GM04503 (cell line): ENCODE measurements around the gene MICB.
"Not testable (repeated sequence)": the region's sequence is repeated elsewhere in the genome, so short reads cannot be mapped to it uniquely, and the experiment has no call there.

Experiments
- DNase-seq: peaks from one replicate; pipeline ENCODE4 v3.0.0-alpha.2; 2012; ENCODE audit warnings: low read depth

MICB gene

DNA sequence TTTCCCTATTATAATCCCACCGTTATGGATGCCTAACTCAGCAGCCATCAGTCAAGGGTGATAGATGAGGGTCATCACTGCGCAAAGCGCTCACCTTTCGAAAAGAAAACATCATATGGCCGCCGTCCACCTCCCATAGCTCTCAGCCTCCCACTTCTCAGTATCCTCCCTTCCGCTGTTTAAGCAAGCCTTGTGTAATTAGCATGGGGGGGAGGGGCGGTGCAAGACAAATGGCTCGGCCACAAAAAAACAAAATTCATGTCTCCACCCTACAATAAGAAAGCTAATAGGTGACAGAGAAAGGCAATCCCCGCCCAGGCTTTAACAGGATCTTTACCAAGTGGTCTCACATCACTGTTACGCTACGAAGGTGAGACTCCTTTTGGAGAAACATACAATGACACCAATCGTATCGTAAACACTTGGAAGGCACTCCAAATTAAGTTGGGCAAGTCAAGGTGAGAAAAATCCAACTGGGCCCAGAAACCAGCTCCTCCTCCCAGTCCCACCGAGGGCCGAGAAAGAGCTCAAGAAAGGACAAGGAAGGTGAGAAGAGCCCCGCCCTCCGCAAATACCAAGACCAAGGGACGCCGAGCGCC is 43.2 kb downstream of the MICB start:
- DNase-seq = no peak

DNA sequence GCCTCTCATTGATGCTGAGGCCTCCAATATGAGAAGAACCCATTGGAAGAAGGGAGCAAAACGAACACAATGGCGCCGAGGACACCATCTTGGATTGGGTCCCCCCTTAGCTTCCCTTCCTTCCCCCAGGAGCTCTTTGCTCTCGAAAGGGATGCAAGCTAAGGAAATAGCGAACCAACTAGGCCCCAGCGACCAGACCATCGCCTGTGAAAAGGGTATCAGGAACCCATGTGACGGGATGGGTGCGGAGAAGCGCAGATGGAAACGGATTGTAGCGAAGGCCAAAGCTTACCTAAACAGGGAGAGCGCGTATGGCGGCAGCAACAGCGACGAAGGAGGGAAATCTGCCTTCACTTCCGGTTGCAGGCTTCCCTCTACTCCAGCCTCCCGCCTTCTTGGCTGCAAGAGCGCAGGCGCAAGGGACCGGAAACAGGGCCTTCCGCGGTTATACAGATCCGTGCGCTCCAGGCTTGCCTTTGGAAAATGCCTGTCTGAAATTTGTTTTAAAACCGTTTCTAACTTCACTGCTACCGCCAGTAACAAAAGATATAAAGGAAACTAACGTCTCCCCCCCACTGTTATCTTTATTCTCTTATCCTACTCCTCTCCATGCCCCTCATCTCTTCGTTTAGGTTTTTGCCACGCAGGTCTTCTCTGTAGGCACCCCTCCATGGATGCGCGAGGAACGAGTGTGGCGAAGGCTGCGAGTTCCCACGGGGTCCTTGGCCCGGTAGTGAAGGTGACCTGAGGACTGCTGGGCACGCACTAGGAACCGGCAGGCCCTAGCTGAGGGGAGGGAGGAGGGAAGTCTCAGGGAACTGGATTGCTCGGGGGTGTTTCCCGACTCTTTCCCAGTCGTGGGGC is 43.9 kb downstream of the MICB start, which contains the start of gene DDX39B:
DDX39B (minus strand) TSS at position 346 of the 864 bp plus-strand sequence. CDS start 1,471 bp downstream, outside the sequence.
- peak; percentile 82 for DNase-seq

DNA sequence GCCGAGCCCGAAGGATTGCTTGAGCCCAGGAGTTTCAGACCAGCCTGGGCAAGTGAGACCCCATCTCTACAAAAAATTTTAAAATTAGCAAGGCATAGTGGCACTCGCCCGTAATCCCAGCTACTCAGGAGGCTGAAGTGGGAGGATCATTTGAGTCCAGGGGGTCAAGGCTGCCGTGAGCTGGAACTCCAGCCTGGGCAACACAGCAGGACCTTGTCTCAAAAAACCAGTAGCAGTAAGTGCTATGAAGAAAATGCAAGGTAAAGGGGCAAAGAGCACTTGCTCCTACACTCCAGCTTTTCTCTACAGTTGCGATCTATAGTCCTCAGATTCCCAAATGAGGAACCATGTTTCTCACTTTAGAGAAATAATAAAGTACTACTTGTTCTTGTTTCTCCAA is 45.7 kb downstream of the MICB start:
- no peak for DNase-seq

DNA sequence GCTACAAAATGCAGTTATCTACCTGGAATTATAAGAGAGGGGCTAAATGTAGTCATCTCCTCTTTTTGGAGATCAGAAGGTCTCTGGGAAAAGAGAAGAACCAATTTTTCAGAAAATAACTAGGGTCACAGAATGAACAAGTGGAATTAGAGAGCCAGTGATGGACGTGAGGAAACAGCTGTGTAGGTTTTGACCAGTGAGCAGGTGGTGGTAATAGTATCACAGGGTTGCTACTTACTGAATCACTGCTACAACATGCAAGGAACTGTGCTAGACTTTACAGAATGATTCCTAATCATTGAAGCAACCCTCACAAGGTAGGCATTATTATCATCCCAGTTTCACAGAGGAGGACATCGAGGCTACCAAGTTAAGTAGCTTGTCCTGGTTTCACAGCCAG is 46.7 kb downstream of the MICB start:
- DNase-seq = no peak

DNA sequence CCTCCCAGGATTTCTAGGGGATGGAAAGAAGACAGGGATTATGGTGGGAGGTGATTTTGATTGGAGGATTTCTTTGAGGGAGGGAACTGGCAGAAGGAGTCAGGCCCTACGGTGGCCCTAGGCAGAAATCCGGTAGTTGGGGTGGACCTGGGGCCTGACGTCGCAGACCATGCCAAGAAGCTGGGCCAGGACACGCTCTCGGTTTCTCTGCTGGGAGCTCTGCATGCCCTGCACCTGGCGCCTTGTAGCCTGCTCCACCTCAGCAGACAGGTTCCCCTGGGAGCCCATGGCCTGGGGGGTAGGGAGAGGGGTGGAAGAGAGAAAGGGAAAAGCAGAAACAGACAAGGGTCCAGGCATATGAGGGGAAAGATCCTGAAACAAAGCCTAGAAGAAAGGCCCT is 47.3 kb downstream of the MICB start:
- no peak for DNase-seq

DNA sequence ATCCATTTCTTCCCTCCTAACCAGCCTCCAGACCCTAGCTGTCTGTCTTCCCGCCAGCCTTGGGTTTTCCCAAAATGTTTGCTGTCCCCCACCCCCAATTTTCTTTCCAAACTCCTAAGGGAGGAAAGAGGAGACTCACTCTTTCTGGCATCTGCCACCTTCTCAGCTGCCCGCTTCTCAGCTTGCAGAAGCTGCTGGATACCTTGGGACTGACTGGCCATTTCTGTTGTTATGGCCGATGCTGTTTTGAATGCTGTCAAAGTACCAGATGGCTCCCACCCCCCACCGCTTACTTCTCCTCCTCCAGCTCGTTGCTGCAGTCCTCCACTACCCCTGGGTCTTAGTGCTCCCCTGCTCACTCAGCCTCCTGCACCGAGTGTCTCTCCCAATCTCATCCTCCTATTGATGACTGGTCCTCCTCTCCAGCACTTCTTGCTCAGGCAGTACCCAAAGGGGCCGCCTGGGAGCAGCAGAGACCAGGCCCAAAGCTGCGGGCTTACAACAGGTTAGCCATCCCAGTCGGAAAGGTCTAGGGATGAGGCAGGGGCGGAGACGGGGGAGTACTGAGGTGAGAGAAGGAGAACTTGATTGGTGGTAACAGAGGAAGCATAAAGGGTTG is 48.5 kb downstream of the MICB start, which contains the start of gene ATP6V1G2:
ATP6V1G2 (minus strand) TSS at position 270 of the 619 bp plus-strand sequence; CDS start at position 221, 49 bp downstream.
- DNase-seq = peak; percentile 56

DNA sequence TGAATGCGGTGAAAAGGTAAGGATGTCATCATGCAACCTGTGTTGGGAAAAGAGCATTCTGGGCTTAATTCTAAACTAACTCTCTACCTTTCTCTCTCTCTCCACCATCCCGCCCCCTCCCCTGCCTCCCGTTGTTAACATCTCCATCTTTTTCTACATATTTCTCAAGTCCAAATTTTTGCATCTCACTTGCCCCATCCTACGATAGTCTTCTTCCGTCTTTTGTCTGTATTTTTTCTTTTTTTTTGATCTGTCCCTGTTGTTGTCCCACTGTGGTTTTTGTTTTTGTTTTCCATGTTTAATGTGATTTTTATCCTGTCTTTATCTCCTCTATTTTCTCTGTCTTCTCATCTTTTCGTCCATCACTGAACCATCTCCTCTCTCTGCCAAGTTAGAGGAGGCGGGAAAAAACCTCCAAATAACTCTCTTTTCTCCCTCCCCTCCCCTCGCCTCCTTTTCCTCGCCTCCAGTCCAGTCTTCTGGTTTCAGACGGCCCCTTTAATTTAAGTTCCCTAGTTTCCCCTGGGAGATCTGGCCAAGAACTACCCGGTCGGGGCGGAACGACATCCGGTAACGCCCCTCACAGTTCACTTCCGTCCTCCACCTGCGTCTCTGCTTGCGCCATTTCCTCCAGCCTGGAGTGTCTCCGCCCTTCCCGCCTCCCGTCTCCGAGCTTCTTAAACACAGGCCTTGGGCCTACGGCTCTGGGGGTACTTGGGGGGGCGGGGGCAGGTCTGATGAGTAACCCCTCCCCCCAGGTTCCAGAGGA is 49.2 kb downstream of the MICB start, which contains the start of gene NFKBIL1:
NFKBIL1 (plus strand) TSS at position 651 of the 769 bp plus-strand sequence; CDS start at position 738, 87 bp downstream.
- peak; percentile 90 for DNase-seq

DNA sequence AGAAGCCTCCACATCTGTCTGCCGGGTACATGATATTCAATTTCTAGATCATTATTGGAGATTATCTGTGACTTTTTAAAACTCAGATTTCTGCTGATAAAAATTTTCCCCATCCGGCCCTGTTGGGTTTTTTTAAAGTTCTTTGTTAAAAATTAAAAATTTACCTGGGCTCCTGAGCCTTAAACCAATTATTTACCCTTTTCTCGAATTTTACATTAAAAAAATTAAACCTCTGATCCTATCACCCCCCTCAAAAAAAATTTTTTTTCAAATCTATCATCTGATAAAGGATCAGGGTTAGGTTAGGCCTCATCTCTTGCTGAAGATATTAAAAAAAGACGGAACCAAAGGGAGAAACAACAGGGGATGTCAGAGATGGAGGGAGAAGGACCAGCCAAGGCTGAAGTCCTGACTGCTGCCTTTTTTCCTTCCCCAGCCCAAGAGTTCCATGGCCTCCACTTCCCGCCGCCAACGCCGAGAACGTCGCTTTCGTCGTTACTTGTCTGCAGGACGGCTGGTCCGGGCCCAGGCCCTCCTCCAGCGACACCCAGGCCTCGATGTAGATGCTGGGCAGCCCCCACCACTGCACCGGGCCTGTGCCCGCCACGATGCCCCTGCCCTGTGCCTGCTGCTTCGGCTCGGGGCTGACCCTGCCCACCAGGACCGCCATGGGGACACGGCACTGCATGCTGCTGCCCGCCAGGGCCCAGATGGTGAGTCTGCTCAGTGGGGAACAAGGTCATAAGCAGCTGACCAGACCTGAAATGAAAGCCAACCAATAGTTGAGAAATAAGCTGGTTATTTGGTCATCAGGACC is 50.0 kb downstream of the MICB start:
- DNase-seq = no peak

DNA sequence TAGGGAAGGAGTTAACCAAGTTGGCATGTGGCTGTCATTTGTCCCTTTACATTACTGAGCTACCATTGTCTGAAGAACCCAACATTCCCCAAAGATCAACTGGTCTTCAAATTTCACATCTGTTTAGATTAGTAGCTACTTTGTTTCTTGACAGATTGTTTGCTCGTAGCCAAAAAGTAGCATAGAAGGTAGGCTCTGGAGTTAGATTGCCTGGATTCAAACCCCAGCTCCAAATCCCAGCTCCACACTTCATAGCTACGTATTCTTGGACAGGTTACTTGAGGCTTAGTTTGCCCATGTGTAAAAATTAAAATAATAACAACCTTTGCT is 50.6 kb downstream of the MICB start:
- DNase-seq = no peak

DNA sequence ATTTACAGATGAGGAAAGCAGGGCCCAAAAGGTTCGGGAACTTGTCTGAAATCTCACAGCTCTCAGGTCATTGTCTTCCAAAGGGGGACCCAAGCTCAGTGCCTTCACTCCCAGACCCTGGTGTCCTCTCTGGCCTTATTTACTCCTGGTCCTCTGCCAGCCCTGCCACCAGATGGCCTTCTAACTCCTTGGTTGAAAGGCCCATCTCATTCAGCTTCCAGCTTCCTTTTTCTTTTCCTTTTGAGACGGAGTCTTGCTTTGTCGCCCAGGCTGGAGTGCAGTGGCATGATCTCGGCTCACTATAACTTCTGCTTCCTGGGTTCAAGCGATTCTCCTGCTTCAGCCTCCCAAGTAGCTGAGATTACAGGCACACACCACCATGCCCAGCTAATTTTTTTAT is 53.4 kb downstream of the MICB start:
- not testable (repeated sequence) for DNase-seq

DNA sequence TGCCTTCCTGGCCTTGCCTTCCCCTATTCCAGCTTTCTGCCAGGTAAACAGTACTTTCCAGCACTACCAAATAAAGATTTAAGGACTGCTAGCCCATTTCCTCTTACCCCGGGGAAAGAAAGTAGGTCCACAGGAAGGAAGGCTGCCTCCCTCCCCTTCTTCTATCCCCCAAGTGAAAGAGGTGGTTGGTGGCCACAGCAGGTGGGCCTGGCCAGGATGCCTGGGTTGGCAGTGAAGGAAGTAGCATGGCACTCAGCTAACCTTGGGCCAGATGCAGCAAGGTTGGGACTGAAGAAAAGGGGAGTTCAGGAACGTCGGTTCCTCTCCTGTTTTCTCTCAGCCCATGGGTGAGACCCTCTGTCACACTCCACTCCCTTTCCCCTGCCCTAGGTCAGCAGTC is 58.4 kb downstream of the MICB start:
- DNase-seq = no peak

DNA sequence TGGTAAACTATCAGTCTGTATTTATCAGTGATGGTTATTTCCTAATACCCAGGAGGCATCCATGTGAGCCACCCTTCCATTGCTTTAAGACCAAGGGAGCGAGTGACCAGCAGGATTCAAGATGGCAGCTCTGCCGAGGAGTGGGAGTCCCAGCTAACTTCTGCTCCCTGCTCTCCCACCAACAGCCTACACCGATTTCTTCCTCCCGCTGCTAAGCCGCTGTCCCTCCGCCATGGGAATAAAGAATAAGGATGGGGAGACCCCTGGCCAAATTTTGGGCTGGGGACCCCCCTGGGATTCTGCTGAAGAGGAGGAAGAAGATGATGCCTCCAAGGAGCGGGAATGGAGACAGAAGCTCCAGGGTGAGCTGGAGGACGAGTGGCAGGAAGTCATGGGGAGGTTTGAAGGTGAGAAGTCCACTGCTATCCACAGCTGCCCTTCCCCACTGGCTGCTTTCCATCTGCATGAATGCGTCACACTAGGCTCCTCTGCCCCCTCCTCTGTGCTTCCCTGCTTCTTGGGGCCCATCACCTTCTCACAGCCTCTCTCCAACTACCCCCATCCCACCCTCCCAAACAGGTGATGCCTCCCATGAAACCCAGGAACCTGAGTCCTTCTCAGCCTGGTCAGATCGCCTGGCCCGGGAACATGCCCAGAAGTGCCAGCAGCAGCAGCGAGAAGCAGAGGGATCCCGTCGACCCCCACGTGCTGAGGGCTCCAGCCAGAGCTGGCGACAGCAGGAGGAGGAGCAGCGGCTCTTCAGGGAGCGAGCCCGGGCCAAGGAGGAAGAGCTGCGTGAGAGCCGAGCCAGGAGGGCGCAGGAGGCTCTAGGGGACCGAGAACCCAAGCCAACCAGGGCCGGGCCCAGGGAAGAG is 59.7 kb downstream of the MICB start:
- DNase-seq = no peak

DNA sequence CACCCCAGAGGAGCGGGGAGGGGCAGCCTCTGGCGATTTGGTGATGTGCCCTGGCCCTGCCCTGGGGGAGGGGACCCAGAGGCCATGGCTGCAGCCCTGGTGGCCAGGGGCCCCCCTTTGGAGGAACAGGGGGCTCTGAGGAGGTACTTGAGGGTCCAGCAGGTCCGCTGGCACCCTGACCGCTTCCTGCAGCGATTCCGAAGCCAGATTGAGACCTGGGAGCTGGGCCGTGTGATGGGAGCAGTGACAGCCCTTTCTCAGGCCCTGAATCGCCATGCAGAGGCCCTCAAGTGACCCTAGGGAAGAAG is 60.3 kb downstream of the MICB start:
- DNase-seq = no peak

DNA sequence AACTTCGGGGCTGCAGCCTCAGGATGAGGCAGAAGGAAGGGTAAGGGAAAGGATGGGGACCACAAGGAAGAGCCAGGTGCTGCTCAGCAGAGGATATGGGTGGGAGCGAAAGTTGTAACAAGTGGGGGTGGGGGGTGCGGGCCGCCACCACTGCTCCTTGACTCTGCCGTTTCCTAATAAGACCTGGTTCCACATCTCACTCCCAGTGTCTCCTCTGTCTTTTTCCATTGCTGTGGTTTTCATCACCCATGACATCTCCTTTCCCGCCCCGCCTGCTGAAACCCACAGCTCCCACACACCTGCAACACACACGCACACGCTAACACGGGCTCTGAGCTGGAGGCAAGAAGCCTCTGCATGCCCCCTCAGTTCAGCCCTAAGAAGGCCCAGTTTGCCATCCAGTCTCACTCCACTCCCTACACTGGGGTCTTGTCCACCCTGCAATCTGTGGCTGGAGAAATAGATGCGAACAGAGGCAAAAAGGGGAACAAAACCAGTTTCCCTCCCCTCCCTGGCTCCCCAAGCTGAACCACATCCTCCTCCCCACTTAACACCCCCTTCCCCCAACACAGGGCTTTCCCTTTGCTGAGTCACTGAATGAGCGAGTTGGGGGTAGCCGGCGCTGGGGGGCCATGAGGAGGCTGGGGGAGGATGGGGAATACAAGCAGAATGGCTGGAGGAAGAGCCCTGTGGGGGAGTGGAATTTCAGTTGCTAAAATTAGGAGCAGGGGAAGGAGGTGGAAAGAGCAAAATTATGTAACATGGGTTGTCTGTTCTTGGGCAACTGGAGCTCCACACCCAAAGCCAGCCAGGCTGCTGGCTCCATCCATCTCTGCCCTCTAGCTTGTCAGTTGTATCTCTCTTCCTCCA is 60.9 kb downstream of the MICB start:
- no peak for DNase-seq

DNA sequence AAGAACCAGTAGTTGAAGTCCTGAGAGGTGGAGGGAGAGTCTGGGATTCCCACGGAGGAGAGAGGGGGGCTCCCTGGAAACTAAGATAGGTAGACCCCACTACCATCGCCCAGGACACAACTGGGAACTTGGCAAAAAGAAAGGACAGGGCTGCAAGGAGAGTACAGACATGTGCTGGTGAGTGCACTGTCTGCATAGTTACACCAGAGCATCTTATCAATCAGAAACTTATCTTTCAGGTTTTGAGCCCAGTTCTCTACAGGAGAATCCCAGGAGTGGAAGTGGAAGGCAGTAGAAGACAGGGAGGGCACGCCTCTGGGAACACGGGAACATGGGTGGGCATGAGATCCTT is 61.6 kb downstream of the MICB start:
- DNase-seq = no peak

DNA sequence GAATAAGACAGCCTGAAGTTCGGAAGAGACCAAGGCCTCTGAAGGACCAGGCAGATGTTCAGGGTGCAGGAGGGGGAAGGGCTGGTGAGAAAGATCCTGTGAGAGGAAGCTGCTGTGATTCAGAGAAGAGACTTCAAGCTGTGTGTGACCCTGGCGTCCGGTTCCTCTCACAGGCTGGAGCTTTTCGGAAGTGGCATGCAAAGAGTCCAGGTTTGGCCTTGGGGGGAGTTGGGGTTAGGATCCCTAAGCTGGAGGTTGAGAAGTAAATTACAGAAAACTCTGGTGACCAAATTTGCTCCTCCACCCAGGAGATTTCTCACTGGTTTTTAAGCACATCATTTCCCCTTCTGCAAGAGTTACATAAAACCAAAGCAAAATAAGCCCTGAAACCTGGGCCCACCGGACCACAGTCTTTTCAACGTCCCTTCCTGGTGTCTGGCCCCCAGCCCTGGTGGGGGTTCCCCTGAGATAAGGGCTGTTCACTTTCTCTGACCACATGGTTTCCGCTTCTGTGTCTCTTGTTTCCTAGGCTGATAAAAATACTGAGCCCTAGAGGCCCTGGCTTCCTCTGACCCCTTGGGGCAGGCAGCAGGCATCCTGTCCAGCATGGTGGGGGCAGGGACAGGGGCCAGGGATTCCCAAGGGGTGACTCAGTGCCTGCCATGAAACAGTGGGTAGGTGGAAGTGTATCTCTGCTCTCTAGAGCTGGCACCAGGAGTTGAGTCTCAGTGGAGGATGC is 62.2 kb downstream of the MICB start:
- DNase-seq = no peak

DNA sequence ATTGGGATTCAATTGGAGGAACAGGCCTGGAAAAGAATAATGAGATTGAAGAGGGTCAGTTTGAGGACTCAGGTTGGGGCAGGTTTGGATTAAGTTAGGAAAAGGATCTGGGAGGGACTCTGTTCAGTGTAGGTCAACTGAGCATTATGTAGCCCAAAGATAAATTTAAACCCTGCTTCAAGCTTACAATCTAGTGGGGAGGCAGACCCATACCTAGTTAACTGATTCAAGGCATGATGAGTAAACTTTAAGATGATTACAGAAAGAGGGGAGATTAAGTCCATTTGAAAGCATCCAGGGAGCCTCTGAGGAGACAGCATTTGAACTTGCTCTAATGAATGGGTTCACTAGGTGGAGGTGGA is 62.7 kb downstream of the MICB start:
- no peak for DNase-seq
